Activated CD4-positive, CD25-positive, alpha-beta regulatory T cell treated with anti-CD3 and anti-CD28 coated beads, Interleukin-2, amount 50 U/mL, for 24 hours (primary cell): Measurements from ENCODE around the gene ORAI2.

Experiments used
- ATAC-seq, 2 donors: fragments of 150-1000 bp; cut with Tn5 transposase; one replicate each; pipeline ENCODE4 v1.10.0; 2021; ENCODE audit warnings: mild to moderate bottlenecking in 1 of 2, moderate library complexity in 1 of 2

Gene ORAI2

DNA sequence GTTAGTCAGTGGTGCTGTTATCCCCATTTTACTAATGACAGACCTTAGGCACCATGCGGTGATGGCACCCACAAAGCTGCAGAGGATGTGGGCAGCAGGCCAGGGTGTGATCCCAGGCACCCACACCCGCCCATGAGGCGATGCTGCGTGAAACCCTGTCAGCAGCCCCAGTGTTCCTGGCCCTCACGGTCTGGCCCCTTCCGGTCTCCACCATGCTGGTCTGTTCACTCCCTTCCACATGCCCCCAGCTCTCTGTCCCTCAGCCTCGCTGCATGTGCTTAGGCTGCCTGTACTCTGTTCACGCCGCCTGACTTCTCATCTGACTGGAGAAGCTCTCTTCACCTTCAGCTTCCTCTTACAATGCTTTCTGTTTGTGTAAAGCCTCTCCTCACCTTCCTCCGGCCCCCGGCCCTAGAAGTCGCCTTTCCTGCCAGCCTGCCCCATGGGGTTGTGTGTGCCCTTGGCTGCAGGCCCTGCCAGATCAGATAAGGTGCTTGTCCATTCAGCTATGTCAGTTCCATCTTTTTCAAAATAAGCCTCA lies 17.6 kb upstream of the ORAI2 start:
- ATAC-seq, result peak; percentile 82 to 86

DNA sequence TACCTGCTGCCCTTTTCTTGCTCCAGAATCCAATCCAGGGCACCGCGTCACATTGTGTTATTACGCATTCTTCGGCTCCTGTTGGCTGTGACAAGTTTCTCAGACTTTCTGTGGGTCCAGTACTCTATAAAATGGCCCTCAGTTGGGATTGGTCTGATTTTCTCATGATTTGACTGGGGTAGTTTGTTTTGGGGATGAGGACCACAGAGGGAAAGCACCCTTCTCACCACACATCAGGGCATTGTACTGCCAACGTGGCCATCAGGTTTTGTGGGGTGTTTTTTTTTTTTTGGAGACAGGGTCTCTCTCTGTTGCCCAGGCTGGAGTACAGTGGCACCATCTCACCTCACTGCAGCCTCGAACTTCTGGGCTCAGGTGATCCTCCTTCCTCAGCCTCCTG lies 17.0 kb upstream of the ORAI2 start:
- ATAC-seq, result no peak

- peak; percentile 30 for ATAC-seq
Observed at GRCh38 chr7:102417105-102417504, 16.3 kb upstream of the ORAI2 start.

- ATAC-seq, result no peak
Observed at GRCh38 chr7:102418592-102418991, 14.8 kb upstream of the ORAI2 start.

DNA sequence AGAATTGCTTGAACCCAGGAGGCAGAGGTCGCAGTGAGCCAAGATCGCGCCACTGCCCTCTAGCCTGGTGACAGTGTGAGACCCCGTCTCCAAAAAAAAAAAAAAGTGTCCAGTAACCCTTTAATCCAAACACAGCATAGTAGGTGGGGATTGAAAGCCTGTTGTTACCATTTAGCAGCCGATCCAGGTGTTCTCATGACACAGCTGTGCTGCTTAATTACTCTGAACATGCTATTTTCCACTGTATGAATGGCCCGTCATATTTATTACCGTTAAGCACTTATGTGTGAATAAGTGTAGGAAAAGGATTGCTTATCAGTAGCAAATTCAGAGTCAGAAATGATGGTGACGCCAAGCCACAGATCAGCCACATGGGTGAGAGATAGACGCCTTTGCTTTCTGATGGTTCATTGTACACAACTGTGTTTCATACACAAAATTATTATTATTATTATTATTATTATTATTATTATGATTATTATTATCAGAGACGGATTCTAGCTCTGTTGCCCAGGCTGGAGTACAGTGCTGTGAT lies 11.6 kb upstream of the ORAI2 start:
- no peak for ATAC-seq

- ATAC-seq, result no peak
Observed at GRCh38 chr7:102424129-102424551, 9.2 kb upstream of the ORAI2 start.

DNA sequence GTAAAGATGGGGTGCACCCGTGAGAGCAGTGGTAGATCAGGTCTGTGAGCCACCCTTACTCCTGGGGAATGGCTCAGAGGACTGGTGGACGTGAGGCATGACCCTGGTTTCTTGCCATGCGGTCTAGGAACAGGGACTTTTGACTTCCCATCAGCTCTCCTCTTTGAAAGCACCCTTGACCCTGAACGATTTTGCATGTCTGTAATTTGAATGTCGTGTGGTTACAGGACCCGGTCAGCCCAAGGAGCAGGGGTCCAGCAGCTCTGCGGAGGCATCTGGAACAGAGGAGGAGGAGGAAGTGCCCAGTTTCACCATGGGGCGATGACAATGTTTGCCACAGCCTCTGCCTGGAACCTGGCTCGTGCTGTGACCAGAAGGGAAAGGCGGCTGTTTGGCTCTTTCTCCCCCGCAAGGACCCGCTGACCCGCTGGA lies 8.6 kb upstream of the ORAI2 start:
- no peak for ATAC-seq

- peak; percentile 83 to 84 for ATAC-seq
Observed at GRCh38 chr7:102425639-102426267, 7.6 kb upstream of the ORAI2 start.

- peak; percentile 86 to 89 for ATAC-seq
Observed at GRCh38 chr7:102426268-102427018, 6.9 kb upstream of the ORAI2 start.

DNA sequence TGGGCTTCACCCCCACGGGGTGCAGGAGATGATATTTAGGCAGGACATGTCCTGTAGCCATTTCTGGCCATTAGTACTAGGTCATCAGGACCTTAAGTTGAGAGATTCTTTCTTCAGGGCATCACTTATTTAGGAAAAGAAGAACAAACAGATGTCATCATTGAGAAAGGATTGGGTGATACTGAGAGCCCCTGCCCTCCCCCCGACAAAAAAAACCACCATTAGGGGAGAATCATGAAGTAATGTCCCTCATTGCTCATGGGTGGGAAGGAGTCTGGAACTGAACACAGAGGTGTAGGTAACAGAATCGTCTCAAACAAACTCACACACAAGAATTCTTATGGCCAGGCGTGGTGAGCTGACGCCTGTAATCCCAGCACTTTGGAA lies 6.4 kb upstream of the ORAI2 start:
- no peak for ATAC-seq

DNA sequence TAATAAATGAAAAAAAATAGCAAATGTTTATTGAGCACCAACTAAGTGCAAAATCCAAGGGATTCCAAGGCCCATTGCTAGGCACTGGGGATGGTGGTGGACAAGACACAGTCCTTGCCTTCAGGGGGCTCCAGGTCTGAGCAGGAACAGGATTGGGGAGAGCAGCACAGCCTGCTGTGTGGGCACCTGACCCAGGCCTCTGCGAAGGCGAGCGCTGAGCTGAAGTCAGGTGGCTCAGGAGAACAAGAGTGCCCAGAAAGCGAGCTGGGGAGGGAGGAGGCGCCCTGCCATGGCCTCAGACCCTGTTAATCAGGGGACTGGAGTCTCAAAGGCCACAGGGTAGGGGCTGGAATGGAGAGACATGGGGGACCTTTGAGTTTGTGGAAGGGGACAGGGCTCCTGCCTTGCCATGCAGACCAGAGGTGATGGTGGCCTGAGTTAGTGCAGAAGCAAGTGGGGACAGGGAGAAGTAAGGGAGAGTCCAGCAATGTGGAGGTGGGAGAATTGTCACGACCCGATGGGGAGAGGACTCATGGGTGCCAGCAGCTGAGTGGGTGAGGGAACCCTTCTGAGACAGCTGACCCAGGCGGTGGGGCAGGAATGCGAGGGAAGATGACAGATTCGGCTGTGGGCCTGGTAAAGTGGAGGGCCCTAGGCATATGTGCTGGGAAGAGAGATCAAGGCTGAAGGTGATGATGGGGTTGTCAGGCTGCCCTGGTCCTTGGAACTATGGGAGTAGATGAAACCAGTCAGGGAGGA lies 4.1 kb upstream of the ORAI2 start:
- ATAC-seq, result no peak

DNA sequence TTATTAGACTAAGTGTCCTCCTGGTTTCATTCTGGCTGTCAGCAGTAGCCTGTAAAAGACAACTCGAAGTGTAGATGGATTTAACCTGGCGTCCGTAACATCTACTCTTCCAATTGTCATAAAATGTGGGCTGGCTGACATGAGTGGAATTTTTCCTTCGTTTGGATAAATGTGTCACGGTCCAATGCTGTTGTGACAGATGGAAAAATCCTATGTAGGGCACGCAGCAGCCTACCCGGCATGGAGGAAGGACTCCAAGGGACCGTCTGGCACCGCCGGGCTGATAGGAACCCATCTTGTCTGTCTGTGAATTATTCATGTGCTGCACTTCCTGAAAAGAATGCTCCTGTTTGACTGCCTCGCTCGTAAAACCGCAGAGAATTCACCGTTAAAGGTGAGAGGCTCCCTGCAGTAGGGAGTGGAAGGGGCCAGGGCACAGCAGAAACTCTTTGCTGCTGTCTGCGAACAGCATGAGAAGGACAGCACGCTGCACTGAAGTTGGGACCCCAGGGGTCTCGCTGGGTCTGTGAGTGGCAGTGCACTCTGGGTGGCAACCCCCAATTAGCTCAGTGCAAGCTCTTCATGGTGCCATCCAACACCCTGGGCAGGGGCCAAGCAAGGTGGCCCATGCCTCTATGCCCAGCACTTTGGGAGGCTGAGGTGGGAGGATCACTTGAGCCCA lies 1.6 kb upstream of the ORAI2 start:
- peak; percentile 29 to 42 for ATAC-seq

DNA sequence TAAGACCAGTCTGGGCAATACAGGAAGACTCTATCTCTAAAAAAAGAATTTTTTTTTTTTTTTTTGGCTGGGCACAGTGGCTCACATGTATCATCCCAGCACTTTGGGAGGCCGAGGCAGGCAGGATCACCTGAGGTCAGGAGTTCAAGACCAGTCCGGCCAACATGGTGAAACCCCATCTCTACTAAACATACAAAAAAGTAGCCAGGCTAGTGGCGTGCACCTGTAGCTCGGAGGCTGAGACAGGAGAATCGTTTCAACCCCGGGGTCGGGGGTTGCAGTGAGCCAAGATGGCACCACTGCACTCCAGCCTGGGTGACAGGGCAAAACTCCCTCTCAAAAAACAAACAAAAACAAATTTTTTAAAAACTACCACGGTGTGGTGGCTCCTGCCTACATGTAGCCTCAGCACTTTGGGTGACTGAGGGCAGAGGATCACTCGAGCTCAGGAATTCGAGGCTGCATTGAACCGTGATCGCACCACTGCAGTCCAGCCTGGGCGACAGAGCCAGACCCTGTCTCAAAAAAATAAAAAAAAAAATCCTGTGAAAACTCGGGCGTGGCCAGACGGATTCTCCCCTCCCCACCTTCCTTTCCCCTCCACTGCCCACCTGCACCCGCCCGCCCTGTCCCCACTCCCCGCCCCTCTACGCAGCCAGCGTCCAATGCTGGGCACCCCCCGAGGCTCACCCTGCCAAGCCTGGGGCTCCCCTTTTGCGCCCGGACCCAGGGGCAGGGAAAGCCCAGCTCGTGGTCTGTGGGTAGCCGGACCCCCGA lies 745 bp upstream of the ORAI2 start:
- peak; percentile 5 to 14 for ATAC-seq

GRCh38 chr7:102434039-102434486 lies 688 bp downstream of the ORAI2 start:
- ATAC-seq, result peak in 1 of 2 donors; percentile 4

GRCh38 chr7:102436118-102436517 lies 2.7 kb downstream of the ORAI2 start:
- no peak for ATAC-seq

DNA sequence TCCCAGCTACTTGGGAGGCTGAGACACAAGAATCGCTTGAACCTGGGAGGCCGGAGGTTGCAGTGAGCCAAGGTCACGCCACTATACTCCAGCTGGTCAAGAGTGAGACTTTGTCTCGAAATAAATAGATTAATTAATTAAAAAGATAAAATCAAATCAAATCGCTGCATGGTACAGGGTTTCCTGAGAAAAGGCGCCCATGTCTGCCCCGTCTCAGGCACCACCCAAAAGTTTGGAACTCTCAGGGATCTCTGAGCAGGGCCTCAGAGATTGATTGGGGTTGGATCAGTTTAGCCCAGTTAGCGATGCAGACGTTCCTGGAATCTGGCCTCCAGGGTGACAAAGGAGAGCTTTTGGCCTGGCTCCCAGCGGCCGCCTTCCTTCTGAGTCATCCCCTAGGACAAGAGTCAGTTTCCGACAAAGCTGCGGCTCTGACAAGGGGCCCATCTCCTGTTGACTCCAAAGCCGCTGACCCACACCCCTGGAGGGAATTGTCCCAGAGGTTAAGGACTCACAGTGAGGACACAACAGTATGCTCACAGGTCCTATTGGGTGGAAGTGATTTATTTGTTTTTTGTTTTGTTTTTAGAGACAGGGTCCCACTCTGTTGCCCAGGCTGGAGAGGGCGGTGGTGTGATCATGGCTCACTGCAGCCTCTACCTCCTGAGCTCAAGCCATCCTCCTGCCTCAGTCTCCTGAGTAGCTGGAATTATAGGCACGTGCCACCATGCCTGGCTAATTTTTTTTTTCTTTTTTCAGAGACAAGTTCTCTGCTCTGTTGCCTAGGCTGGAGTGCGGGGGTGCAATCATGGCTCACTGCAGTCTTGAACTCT lies 6.8 kb downstream of the ORAI2 start:
- ATAC-seq, result no peak

DNA sequence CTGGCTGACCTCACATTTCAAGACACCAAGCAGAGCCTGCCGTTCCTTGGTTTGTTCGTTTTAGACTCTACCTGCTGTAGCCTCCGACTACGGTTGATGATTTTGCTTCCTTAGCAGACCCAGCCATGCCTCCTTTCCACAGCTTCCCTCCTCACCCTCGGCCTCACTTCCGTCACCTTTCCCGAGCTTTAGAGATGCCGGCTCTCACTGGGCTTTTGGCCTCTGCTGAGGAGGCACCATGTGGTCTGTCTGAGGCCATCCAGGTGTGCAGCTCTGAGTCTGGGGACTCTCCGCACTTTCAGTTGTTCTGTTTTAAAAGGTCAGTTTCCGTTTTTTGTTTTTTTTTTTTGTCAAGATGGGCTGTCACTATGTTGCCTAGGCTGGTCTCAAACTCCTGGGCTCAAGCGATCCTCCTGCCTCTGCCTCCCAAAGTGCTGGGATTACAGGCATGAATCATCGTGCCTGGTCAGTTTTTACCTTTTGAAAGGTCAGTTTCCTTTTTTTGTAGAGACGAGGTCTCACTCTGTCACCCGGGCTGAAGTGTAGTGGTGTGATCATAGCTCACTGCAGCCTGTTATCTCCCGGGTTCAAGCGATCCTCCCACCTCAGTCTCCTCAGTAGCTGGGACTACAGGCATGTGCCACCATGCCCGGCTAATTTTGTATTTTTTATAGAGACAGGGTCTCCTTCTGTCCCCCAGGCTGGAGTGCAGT lies 11.7 kb downstream of the ORAI2 start:
- peak; percentile 30 to 41 for ATAC-seq

- no peak for ATAC-seq
Observed at GRCh38 chr7:102445674-102446071, 12.3 kb downstream of the ORAI2 start.

DNA sequence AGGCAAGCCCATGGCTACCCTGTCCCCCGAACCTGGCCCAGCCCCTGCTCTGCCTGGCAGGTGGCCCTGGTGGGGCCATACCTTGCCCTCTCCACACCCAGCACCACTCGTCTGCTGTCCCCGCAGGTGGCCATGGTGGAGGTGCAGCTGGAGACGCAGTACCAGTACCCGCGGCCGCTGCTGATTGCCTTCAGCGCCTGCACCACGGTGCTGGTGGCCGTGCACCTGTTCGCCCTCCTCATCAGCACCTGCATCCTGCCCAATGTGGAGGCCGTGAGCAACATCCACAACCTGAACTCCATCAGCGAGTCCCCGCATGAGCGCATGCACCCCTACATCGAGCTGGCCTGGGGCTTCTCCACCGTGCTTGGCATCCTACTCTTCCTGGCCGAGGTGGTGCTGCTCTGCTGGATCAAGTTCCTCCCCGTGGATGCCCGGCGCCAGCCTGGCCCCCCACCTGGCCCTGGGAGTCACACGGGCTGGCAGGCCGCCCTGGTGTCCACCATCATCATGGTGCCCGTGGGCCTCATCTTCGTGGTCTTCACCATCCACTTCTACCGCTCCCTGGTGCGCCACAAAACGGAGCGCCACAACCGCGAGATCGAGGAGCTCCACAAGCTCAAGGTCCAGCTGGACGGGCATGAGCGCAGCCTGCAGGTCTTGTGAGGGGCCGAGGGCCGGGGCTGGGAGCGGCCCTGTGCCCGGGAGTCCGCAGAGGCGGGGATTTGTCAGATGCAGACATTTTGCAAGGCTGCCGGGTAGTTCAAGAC lies 13.2 kb downstream of the ORAI2 start:
- no peak for ATAC-seq
